ENCODE results near the gene GUCD1.
A peak's percentile ranks its signal among the peaks of the same experiment; 100 is the strongest.

The GUCD1 gene

DNA sequence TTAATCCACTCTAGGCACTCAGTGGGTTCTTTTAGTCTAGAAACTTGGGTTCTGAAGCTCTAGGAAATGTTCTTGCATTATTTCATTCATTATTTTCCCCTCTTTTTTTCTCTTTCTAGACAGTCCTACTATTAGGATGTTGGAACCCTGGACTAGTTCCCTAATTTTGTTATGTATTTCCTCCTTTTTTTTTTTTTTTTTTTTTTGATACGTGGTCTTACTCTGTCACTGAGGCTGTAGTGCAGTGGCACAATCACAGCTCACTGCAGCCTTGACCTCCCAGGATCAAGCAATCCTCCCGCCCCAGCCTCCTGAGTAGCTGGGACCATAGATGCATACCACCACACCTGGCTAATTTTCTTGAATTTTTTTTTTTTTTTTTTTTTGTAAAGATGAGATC is 50.4 kb downstream of the GUCD1 start:
- no peaks in the 10 kb centered on the region for H3K9me3 ChIP-seq (ENCODE audit: insufficient read depth, low read length)
- TF ChIP-seq SUZ12 (IDR thresholded peaks at IDR 0.05; ENCODE audit: extremely low read depth, insufficient read depth, insufficient read length) (no peak), ZNF274 (IDR thresholded peaks at IDR 0.05; ENCODE audit: low read depth, low read length) (no peak), YY1 (IDR thresholded peaks at IDR 0.05; ENCODE audit: insufficient read depth, insufficient read length) (no peak)
- no peak overlapping the region for H3K9ac ChIP-seq (ENCODE audit: insufficient read length, low read depth)
- DNase-seq (ENCODE audit: low read depth, low spot score), result no peak
- no peaks in the 10 kb centered on the region for H3K36me3 ChIP-seq (ENCODE audit: insufficient read depth, insufficient read length, low read length)
- H3K4me1 ChIP-seq (ENCODE audit: insufficient read depth, insufficient read length), result peaks cover 4% of the 10 kb centered on the region
- H3K27me3 ChIP-seq (ENCODE audit: insufficient read depth, insufficient read length), result no peaks in the 10 kb centered on the region
- H3K4me3 ChIP-seq (ENCODE audit: insufficient read length, low read depth), result no peak overlapping the region

DNA sequence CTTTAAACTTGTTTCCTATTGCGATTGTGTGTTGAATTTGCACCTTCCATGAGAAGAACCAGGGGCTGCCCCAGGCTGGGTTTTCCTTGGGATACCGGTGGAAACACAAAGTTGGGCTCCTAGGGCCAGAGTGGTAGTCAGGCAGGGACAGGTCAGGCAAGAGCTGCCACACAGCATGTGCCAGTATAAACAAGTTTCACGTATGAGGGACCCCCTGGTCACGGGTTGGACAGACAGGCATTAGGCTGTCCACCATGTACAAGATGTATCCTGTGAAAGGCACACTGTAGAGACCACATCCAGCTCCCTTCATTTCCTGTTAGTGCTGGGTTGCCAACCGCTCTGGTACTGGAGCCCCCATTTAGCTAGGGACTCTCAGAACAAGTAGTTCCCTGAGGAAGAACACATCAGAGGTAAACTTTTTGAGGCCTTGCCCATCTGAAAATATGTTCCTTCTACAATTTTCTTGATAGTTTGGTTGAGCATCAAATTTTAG is 51.0 kb downstream of the GUCD1 start:
- Histone ChIP-seq H3K4me1 (ENCODE audit: insufficient read depth, insufficient read length) (peaks cover 4% of the 10 kb centered on the region), H3K27me3 (ENCODE audit: insufficient read depth, insufficient read length) (no peaks in the 10 kb centered on the region), H3K4me3 (ENCODE audit: insufficient read length, low read depth) (no peak overlapping the region), H3K9ac (ENCODE audit: insufficient read length, low read depth) (no peak overlapping the region), H3K36me3 (ENCODE audit: insufficient read depth, insufficient read length, low read length) (no peaks in the 10 kb centered on the region), H3K9me3 (ENCODE audit: insufficient read depth, low read length) (no peaks in the 10 kb centered on the region)
- DNase-seq (ENCODE audit: low read depth, low spot score), result no peak
- TF ChIP-seq ZNF274 (IDR thresholded peaks at IDR 0.05; ENCODE audit: low read depth, low read length), result no peak
- no peak for TF ChIP-seq YY1 (IDR thresholded peaks at IDR 0.05; ENCODE audit: insufficient read depth, insufficient read length)
- TF ChIP-seq SUZ12 (IDR thresholded peaks at IDR 0.05; ENCODE audit: extremely low read depth, insufficient read depth, insufficient read length), result no peak

GRCh38 chr22:24503137-24503842 is 51.6 kb downstream of the GUCD1 start:
- peak; percentile 20 for DNase-seq (ENCODE audit: low read depth, low spot score)
- Histone ChIP-seq H3K4me1 (ENCODE audit: insufficient read depth, insufficient read length) (peaks cover 4% of the 10 kb centered on the region), H3K4me3 (ENCODE audit: insufficient read length, low read depth) (no peak overlapping the region), H3K9ac (ENCODE audit: insufficient read length, low read depth) (no peak overlapping the region), H3K27me3 (ENCODE audit: insufficient read depth, insufficient read length) (peaks cover 1% of the 10 kb centered on the region), H3K36me3 (ENCODE audit: insufficient read depth, insufficient read length, low read length) (no peaks in the 10 kb centered on the region), H3K9me3 (ENCODE audit: insufficient read depth, low read length) (no peaks in the 10 kb centered on the region)
- TF ChIP-seq ZNF274 (IDR thresholded peaks at IDR 0.05; ENCODE audit: low read depth, low read length), result no peak
- no peak for TF ChIP-seq YY1 (IDR thresholded peaks at IDR 0.05; ENCODE audit: insufficient read depth, insufficient read length)
- no peak for TF ChIP-seq SUZ12 (IDR thresholded peaks at IDR 0.05; ENCODE audit: extremely low read depth, insufficient read depth, insufficient read length)

GRCh38 chr22:24502541-24502940 is 52.4 kb downstream of the GUCD1 start:
- H3K36me3 ChIP-seq (ENCODE audit: insufficient read depth, insufficient read length, low read length), result no peaks in the 10 kb centered on the region
- peaks cover 4% of the 10 kb centered on the region for H3K4me1 ChIP-seq (ENCODE audit: insufficient read depth, insufficient read length)
- peaks cover 8% of the 10 kb centered on the region for H3K27me3 ChIP-seq (ENCODE audit: insufficient read depth, insufficient read length)
- TF ChIP-seq ZNF274 (IDR thresholded peaks at IDR 0.05; ENCODE audit: low read depth, low read length) (no peak), YY1 (IDR thresholded peaks at IDR 0.05; ENCODE audit: insufficient read depth, insufficient read length) (no peak)
- H3K9me3 ChIP-seq (ENCODE audit: insufficient read depth, low read length), result no peaks in the 10 kb centered on the region
- no peak overlapping the region for H3K4me3 ChIP-seq (ENCODE audit: insufficient read length, low read depth)
- no peak overlapping the region for H3K9ac ChIP-seq (ENCODE audit: insufficient read length, low read depth)
- DNase-seq (ENCODE audit: low read depth, low spot score), result no peak

- Histone ChIP-seq H3K27me3 (ENCODE audit: insufficient read depth, insufficient read length) (peaks cover 13% of the 10 kb centered on the region), H3K36me3 (ENCODE audit: insufficient read depth, insufficient read length, low read length) (no peaks in the 10 kb centered on the region)
These were observed 52.9 kb downstream of the GUCD1 start for GRCh38 chr22:24502034-24502433.

DNA sequence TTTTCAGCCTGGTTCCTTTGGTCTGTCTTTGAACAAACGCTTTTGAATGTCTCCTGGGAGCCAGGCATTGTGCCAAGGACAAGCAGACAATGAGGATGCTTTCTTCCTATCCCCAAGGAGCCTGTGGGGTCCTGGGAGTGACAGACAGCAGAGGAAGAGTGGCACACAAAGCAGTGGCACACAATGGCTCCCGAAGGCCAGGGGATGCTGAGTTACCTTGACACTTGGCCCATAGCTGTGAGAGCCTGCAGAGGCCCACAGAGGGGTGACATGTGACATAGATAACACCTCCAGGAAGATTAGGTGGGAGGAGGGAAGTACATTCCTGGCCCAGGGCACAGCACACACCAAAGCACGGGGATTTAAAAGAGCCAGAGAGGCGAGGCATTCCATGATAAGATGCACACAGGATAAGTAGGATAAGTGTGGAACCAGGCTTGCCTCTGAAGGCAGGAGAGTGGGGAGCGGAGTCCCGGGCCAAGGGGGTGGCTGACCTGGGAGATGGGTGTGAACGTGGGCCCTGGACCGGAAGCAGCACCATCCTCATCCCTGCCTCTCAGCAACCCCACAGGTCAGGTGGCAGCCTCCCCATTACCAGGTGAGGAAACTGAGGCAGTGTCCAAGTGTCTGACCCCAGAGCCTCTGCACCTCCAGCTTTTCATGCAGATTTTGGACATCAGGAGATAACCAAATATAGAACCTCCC is 53.5 kb downstream of the GUCD1 start:
- no peak overlapping the region for H3K4me3 ChIP-seq (ENCODE audit: insufficient read length, low read depth)
- TF ChIP-seq ZNF274 (IDR thresholded peaks at IDR 0.05; ENCODE audit: low read depth, low read length) (no peak), YY1 (IDR thresholded peaks at IDR 0.05; ENCODE audit: insufficient read depth, insufficient read length) (no peak), SUZ12 (IDR thresholded peaks at IDR 0.05; ENCODE audit: extremely low read depth, insufficient read depth, insufficient read length) (no peak)
- H3K4me1 ChIP-seq (ENCODE audit: insufficient read depth, insufficient read length), result peaks cover 3% of the 10 kb centered on the region
- DNase-seq (ENCODE audit: low read depth, low spot score), result no peak
- peaks cover 19% of the 10 kb centered on the region for H3K27me3 ChIP-seq (ENCODE audit: insufficient read depth, insufficient read length)
- no peak overlapping the region for H3K9ac ChIP-seq (ENCODE audit: insufficient read length, low read depth)
- no peaks in the 10 kb centered on the region for H3K9me3 ChIP-seq (ENCODE audit: insufficient read depth, low read length)
- no peaks in the 10 kb centered on the region for H3K36me3 ChIP-seq (ENCODE audit: insufficient read depth, insufficient read length, low read length)

More at GRCh38 chr22:24502034-24502433, 52.9 kb downstream of the GUCD1 start:
- H3K9ac ChIP-seq (ENCODE audit: insufficient read length, low read depth), result no peak overlapping the region
- no peak overlapping the region for H3K4me3 ChIP-seq (ENCODE audit: insufficient read length, low read depth)
- TF ChIP-seq YY1 (IDR thresholded peaks at IDR 0.05; ENCODE audit: insufficient read depth, insufficient read length) (no peak), ZNF274 (IDR thresholded peaks at IDR 0.05; ENCODE audit: low read depth, low read length) (no peak), SUZ12 (IDR thresholded peaks at IDR 0.05; ENCODE audit: extremely low read depth, insufficient read depth, insufficient read length) (no peak)
- H3K9me3 ChIP-seq (ENCODE audit: insufficient read depth, low read length), result no peaks in the 10 kb centered on the region
- DNase-seq (ENCODE audit: low read depth, low spot score), result no peak
- H3K4me1 ChIP-seq (ENCODE audit: insufficient read depth, insufficient read length), result peaks cover 4% of the 10 kb centered on the region

DNA sequence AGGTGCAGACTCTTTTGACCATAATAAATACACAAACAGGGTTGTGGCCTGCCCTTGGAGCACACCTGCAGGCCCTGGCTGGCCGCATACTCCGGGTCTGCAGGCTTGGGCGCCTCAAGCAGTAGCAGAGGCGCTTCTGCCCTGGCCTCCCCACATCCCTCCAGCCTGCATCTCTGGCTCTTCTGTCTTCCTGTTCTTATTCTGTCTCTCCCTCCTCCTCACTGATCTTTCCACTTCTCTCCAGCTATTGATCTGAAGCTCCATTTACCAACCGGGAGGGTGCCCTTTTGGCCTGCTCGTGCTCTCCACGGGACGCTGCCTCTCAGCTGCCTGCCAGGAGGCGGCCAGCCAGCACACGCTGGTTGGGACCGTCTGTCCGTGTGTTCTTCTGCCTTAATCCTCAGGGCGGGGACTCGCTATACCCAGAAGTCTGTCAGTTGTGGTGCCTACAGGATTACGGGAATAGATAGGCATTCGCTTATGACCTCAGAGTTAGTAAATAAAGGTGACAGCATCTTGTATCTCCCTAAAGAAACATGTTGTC is 54.6 kb downstream of the GUCD1 start:
- no peak for TF ChIP-seq SUZ12 (IDR thresholded peaks at IDR 0.05; ENCODE audit: extremely low read depth, insufficient read depth, insufficient read length)
- no peak for TF ChIP-seq YY1 (IDR thresholded peaks at IDR 0.05; ENCODE audit: insufficient read depth, insufficient read length)
- TF ChIP-seq ZNF274 (IDR thresholded peaks at IDR 0.05; ENCODE audit: low read depth, low read length), result no peak
- no peak for DNase-seq (ENCODE audit: low read depth, low spot score)
- Histone ChIP-seq H3K9ac (ENCODE audit: insufficient read length, low read depth) (no peak overlapping the region), H3K9me3 (ENCODE audit: insufficient read depth, low read length) (no peaks in the 10 kb centered on the region), H3K27me3 (ENCODE audit: insufficient read depth, insufficient read length) (peaks cover 30% of the 10 kb centered on the region), H3K36me3 (ENCODE audit: insufficient read depth, insufficient read length, low read length) (no peaks in the 10 kb centered on the region), H3K4me3 (ENCODE audit: insufficient read length, low read depth) (no peak overlapping the region), H3K4me1 (ENCODE audit: insufficient read depth, insufficient read length) (no peaks in the 10 kb centered on the region)
